HL-60 (cell line): Measurements from ENCODE around the gene AK4.

Experiments used
- DNase-seq, 2 experiments: peaks; one replicate each; pipeline ENCODE4 v3.0.0-alpha.2; 2010 to 2020; ENCODE audit warnings: low read depth in 1 of 2, low spot score in 1 of 2
- H3K27ac ChIP-seq: fragments of 250-450 bp; sonication (Bioruptor Pico); replicated peaks from 2 replicates; pipeline ENCODE4 v1.5.1; 2020; ENCODE audit warnings: mild to moderate bottlenecking, moderate library complexity
- H3K27me3 ChIP-seq: fragments of 250-450 bp; sonication (Bioruptor Pico); 2 replicates; pipeline ENCODE4 v1.5.1; 2021; ENCODE audit warnings: mild to moderate bottlenecking, moderate library complexity; ENCODE audit not compliant: insufficient read depth, poor library complexity, severe bottlenecking
- H3K4me3 ChIP-seq: replicated peaks from 2 replicates; pipeline ENCODE4 v1.5.1; 2011; ENCODE audit warnings: mild to moderate bottlenecking, control low read depth, low read length; ENCODE audit not compliant: insufficient read depth
- CTCF ChIP-seq: IDR thresholded peaks from one replicate; pipeline ENCODE4 v1.5.1; 2011; ENCODE audit warnings: low read length, control low read depth, inconsistent platforms; ENCODE audit not compliant: insufficient read depth
- GABPA ChIP-seq: IDR thresholded peaks from 2 replicates; pipeline ENCODE4 v1.6.1; 2012; ENCODE audit warnings: low read depth
- POLR2AphosphoS5 ChIP-seq: IDR thresholded peaks from 2 replicates; pipeline ENCODE4 v1.6.1; 2012; ENCODE audit warnings: low read depth
- REST ChIP-seq: IDR thresholded peaks from 2 replicates; pipeline ENCODE4 v1.6.1; 2012; ENCODE audit warnings: low read depth; ENCODE audit not compliant: insufficient replicate concordance
- SPI1 ChIP-seq: IDR thresholded peaks from 2 replicates; pipeline ENCODE4 v1.6.1; 2012; ENCODE audit warnings: low read depth, mild to moderate bottlenecking, borderline replicate concordance

AK4 gene

GRCh38 chr1:65148548-65149350, 746 bp downstream of the AK4 start:
- peak overlapping the region; percentile 93 for H3K4me3 ChIP-seq
- TF ChIP-seq GABPA (no peak), REST (peak; percentile 13), POLR2AphosphoS5 (no peak), CTCF (no peak), SPI1 (no peak)
- H3K27me3 ChIP-seq = no peaks in the 10 kb centered on the region
- DNase-seq = peak in 1 of 2 experiments; percentile 29
- peak overlapping the region; percentile 39 for H3K27ac ChIP-seq

- TF ChIP-seq GABPA = no peak
- no peak for TF ChIP-seq SPI1
- no peak for TF ChIP-seq REST
- no peak for TF ChIP-seq CTCF
- no peak for TF ChIP-seq POLR2AphosphoS5
- H3K27ac ChIP-seq = no peak overlapping the region
- DNase-seq = no peak
- peak overlapping the region; percentile 93 for H3K4me3 ChIP-seq
- no peaks in the 10 kb centered on the region for H3K27me3 ChIP-seq
These were observed 1.5 kb downstream of the AK4 start for GRCh38 chr1:65149351-65150107.

- H3K27ac ChIP-seq = no peak overlapping the region
- DNase-seq = no peak
- H3K4me3 ChIP-seq = no peak overlapping the region
- no peaks in the 10 kb centered on the region for H3K27me3 ChIP-seq
- no peak for TF ChIP-seq POLR2AphosphoS5
- no peak for TF ChIP-seq REST
- no peak for TF ChIP-seq GABPA
- TF ChIP-seq CTCF = no peak
- no peak for TF ChIP-seq SPI1
These were observed 2.1 kb downstream of the AK4 start for GRCh38 chr1:65150108-65150463.
